ENCODE measurements around the gene SVIP.

Gene SVIP, protein sequence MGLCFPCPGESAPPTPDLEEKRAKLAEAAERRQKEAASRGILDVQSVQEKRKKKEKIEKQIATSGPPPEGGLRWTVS

DNA sequence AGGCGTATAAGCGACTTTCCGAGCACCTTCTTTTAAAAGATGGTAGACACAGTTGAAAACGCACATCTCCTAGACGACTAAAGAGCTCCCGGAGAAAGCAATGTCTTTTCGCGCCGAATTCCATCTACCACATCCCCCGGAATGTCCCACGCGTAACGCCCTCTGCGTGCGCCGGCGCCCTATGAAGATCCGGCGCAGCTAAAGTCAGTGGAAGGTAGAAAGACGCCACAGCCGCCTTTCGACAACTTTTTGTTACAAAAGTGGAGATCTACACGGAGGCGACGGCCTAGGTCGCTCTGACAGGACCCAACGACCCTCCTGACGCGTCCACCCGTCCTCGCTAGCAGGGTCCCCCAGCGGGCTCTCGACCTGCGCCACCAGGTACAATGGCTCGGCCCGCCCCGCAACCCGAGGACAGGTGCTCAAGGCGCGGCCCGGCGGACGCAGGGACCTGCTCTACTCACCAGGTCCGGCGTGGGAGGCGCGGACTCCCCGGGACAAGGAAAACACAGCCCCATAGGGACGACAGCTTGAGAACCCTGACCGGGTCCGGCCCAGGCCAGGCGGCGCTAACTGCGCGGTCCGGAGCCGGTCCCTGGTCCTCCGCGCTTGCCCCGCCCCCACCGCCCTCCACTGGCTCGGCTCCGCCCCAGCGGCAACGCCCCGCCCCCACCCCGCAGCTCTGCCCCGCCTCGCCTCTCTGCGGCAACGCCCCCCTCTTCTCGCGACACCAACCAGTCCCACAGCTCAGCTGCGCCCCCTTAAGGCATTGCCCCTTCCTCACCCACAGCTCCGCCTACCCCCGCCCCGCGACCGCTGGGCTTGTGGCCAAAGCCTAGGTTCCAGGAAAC is at the start of gene SVIP:
Gene SVIP (minus strand): TSS at position 571 of the 851 bp plus-strand sequence. CDS start 53 bp downstream, at position 518.
- DNase-seq = no peak

DNA sequence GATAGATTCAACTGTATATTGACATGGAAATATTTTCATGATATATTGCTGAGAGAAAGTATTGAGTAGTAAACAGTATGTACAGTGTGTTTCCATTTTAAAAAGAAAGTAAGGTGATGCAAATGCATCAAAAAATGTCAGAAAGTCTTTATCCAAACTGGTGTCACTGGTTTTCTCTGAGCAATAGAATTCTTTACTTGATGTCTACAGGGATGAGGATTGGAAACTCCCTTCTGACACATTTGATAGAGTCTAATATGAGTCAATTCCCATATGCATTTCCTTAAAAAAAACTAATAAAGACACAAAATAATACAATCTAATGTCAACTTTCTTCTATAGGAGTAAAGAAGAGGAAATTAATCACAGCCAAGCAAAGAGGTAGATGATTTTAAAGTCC is 49.0 kb upstream of the SVIP start:
- DNase-seq = no peak

DNA sequence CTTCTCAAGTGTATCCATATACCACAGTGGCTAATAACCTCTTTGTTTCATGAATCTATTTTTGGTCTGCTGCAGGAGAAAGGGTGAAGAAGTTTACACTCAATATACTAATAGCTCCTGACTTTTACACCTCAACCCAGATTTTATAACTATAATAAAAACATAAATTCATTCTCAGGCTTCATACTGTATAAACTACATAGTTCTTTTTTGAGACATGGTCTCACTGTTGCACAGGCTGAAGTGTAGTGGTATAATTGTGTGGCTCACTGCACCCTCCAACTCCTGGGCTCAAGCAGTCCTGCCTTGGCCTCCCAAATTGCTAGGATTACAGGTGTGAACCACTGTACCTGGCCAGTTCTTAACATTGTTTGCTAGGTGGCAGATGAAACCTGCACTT is 48.4 kb upstream of the SVIP start:
- no peak for DNase-seq

DNA sequence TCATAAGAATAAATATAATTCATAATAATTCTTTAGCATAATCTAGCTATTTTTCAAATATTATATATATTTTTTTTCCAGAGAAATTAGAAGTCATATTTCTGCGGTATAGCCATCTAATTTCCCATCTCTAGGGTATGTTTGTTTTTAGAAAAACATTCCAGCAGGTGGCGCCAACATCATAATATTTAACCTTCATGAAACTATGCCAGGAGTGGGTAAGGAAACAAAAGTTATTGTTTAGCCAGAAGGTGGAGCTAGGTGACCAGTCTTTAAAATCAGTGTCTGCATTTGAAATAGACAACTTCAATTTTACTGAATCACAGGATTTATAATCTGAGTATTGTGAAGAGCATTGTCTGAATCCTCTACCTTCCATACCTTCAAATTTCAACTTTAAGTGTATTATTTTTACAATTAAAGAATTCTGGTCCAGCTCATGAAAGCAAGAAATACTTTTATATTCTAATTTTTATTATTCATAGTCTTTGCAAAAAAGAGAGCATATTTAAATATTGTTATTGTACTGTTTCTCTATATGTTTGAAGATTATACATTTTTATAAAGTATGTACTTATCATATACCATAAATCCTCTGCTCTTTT is 46.4 kb upstream of the SVIP start:
- no peak for DNase-seq

DNA sequence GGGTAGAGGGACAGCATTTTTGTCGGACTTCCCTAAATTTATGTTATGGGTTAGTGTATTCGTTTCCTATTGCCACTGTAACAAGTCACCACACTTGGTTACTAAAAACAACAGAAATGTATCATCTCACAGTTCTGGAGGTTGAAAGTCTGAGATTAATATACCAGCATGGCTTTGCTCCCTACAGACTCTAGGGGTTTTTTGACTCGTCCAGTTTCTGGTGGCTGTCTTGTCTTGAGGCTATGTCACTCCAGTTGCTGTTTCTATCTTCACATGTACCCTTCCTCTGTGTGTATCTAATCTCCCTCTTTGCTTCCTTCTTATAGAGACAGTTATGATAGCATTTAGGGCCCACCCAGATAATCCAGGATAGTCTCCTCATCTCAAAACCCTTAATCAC is 39.7 kb upstream of the SVIP start:
- DNase-seq = no peak

DNA sequence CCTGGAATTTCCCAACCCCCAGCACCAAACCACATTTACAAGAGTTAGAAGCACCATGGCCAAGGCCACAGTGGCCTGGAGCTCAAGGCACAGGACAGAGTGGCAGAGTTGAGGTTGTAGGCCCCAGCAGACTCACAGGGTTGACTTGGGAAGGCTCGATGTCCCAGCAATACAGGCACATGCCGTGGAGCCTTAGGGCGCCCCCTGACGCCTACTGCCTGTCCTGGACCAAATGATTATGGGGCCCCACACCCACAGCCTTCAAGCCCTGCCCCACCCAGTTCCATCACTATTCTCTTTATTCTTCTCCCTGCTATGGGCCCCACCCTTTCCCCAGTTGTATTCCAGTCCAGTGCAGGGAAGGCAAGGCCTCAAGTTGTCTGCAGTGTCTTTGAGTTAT is 30.6 kb upstream of the SVIP start, which contains the start of gene CCDC179:
Gene CCDC179 (minus strand): TSS at position 234 of the 400 bp plus-strand sequence. CDS start 53 bp downstream, at position 181.
- DNase-seq = no peak

DNA sequence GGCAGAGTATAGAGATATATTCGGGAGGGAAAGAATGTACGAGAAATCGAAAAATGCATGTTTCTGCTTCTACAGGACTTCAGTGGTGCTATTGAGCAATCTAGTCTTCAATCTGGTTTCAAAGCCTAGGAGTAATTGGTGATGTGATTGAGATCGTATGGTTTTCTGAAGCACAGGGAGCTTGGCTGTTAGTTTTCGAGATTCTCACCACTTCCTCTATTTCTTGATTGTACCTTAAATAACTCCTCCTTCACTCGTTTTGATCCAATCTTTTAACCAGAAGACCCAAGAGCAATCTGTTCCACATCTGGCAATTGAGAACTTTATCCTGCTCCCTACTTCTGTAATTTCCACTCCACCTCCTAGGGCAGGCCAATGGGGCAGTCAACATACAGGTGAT is 30.2 kb upstream of the SVIP start:
- DNase-seq = no peak

DNA sequence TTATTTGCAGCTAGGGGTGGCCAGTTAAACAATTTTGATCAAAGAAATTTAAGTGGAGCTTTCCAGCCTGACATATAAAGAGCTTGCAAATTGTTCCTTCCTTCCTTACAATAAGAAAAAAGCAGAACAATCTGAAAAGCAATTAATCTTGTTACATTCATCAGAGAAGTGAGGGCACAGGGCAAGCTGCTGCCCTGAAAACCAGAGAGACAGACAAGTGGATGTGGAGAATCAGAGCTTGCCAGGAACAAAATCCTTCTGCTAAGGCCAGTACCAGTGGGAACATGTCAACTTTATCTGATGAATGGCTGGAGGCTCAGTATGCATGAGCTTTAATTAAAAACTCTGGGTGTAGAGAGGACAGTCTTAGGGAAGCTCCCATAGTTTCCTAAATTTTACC is 21.9 kb upstream of the SVIP start:
- DNase-seq = no peak

DNA sequence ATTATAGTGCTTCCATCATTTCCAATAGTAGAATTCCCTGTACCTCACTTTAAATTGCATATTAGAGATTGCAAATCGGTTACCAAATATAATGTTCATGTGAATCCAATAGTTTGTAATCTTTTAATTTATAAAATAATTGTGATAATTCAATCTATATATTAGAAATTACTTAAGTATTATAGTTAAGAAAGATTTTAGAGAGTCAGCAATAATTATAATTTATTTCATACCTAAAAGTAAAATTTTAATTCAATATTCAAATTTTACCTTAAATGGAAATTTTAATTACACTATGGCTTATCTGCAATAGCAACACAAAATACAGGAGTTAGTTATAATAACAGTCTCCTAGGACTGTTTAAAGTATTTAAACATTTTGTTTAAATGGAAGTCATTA is 17.1 kb upstream of the SVIP start:
- DNase-seq = no peak

DNA sequence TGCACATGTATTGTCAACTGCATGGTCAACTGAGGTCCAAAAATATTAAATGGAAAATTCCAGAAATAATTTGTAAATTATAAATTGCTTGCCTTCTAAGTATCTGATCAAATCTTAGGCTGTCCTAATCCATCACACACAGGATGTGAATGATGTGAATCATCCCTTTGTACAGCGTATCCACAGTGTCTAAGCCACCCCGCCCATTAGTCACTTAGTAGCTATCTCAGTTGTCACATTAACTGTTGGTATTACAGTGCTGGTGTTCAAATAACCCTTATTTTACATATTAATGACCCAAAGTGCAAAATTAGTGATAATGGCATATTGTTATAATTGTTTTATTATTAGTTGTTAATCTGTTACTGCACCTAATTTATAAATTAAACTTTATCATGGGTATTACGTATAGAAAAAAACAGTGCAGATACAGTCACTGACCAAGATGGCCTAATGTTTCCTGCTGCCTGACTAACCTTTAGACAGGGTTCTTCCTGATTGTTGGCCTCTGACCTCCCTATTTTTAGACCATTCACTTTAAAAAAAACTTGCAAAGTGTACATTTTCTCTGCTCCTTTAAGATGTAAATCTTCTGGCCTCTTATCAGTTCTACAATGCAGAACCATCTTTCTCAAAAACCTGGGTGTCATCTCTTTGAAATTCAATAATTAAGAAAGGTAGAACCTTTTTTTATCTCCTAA is 2.9 kb upstream of the SVIP start:
- no peak for DNase-seq

DNA sequence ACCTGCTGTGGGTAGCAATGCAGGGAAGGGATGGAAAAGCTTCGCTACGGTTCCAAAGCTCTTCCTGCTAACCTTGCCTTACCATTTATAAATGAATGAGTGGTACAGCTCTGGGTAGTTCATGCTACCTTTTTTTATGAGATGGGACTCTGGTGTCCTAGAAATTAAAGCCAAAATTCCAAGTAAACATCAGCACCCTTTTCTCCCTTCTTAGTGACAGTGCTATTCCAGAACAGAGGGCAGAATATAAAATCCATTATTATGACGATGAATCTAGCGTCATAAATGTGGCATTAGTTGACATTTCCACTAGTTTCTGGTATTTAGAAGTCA is 447 bp upstream of the SVIP start:
- no peak for DNase-seq

DNA sequence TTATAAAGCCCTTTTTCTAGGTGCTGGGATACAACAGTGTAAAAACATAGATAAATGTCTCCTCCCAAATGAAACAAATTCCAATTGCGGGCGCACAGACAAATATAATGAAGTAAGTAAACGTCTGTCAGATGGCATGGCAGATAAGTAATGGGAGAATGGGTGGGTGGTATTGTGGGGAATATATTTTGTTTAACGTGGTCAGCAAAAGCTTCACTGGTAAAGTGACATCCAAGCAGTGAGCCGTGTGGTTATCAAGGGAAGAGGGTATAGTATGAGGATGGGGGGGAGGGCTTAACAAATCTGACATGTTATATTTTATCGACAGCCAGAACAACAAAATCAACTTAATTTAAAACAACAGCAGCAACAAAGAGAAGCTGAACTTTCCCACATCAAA is 1.2 kb downstream of the SVIP start:
- DNase-seq = no peak

DNA sequence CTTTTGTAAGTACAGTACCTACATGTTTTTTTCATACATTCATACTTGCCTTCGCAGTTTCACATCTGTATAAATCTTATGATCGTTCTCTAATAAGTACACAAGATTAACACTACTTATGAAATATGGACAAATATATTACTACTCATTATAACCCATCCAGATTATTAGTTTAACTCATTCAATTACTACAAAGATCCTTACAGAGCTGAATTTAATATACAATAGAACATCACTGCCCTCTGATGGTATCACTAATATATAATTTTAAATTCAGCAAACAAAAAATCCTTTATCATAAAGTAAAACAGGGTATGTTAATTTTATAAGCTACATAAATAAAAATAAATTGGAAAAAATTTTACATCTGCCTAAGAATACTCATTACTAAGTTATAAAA is 7.4 kb downstream of the SVIP start:
- no peak for DNase-seq

DNA sequence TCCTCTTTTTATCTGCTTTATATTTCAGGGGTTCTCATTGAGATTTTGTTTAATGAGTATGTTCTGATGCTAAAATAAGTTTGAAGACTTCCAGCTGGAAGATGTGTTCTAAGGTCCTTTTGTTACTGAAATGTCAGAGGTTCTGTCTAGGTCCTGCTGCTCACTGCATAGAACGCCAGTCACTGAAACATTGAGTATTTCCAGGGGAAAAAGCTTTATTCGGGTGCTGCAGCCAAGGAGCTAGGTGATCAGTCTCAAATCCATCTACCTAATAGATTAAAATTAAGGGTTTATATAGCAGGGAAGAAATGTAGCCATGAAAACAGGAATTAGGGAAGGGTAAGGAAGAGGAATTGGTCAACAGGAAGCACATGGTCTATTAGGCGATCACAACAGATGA is 19.7 kb downstream of the SVIP start:
- no peak for DNase-seq

DNA sequence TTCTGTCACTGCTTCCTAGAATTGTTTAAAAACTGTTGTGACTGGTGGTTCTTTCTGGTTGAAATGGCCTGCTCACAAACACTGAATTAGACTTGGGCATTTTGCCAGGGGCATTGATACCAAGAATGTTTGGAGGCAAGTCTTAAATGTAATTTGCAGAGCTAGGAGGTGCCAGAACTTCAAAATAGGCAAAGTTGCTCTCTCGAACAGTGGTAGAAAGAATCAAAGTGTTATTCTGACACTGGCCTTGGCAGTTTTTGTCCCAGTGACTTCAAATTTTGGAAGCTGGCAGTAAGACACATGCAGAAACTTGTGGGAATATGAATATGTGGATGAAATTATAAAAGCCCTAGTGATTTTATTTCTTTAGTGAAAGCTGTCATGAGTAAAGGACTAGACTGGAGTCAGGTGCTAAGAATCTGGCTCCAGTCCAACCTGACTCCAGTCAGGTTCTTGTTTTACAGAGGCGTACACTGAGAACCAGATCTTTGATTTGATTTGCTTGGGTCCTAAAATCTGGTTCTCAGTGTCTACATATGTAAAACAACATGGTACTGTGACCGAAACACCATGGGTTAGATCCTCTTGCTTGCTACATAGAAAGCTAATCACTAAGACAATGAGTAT is 20.9 kb downstream of the SVIP start:
- DNase-seq = no peak

DNA sequence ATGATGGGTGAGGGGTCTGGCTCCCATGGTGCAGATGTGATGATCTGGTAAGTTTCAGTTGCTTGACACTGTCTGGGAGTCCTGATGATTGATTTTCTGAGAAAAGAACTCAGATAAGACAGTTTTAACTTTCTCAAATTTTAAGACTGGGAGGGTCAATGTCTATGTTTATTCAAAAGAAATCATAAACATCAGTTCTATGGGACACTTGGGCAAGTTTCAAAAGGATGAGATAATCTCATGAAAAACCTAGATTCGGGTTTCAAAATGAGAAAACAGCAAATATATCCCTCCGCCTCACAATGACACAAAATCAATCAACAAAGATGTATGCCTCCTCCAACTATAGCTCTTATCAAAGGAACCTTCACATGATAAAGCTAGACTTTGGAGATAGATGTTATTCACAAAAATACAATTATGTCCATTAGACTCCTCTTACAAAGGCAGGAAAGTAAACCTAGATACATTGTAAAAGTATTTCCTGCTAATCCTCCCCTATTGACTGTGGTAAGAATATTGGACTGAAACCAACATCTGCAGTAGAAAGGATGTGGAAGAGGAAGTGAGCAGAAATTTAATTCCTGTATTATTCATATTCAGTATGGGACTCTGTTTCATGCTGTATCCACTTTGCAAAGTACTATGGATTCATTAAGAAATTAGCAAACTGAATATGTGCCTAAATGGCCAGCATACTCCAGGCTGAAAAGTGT is 21.6 kb downstream of the SVIP start:
- no peak for DNase-seq

DNA sequence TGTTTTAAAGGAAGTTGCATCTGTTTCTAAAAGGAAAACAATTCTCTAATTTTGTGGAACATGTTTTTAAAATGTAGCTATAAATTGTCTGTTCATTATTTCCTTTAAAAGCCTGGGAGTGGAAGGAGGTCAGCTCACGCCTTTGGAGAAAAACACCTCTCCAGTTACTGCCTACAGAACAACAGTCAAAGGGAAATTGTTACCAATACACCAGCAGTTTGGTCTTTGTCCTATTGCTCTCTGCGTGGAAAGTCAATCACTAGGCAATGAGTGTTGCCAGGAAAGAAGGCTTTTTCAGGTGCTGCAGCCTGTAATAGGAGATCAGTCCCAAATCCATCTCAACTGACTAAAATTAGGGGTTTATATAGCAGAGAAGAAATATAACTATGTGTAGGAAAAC is 22.2 kb downstream of the SVIP start:
- DNase-seq = no peak

DNA sequence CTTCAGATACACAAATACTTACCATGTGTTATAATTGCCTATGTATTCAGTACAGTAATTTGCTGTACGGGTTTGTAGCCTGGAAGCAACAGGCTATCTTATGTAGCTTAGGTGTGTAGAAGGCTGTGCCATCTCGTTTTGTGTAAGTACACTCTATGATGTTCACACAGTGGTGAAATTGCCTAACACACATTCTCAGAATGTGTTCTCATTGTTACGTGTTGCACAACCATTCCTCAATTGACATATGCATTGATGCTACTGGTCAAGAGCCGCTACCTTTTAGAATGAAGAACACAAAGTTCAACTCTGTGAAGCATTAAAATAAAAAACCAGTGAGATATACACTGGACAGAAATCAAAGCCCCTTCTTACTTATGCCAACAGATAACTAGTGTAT is 26.7 kb downstream of the SVIP start:
- no peak for DNase-seq

DNA sequence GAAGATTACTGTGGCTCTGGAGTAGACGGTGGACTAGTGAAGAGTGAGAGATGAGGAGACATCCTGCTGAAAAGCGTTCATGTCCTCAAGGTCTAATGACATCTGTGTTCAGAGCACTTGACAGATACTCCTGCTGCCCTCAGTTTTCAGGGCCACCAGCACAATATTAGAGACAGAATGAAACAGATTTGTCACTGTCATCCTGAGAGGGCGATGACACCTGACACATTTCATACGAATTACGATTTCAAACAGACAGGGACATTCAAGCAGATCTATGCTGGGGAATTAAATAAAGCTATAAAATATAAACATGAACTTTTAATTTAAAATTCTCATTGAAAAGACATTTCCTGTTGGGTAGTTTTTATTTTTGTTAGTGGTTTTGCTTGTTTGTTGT is 29.1 kb downstream of the SVIP start:
- no peak for DNase-seq

DNA sequence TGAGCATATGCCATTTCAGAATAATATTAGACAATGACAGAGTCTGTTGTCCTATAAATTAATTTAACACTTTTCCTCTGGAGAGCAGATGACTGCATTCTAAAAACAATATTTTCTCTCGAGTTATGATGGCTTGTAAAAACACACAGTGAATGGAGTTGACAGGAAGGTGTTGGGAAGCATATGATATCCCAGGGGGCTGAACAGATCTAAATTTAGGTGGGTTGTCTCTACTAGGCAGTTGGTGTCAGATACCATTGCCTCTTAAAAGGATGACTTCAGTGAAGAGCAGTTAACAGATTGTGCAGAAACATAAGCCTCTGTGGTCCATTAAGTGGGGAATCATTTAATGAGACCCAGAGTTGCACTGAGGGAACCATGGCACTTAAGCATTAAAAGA is 30.7 kb downstream of the SVIP start:
- no peak for DNase-seq

DNA sequence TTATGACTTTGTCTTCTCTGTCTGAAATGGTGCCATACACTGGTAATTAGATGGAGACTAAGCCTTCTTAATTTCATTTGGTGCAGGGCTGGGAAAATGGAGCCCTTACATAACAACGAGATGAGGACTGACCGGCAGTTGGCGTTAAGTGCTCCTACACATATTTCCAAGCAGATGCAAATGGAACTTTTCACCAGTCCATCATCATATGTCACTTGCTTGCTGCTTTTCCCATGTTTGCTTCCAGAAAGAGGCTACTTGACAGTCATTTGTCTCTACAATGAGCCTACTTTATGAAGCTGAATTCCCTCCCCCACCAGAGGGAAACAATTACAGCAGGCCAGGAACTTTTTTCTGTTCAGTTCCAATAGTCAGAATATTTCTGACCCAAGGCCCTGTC is 32.6 kb downstream of the SVIP start:
- no peak for DNase-seq

DNA sequence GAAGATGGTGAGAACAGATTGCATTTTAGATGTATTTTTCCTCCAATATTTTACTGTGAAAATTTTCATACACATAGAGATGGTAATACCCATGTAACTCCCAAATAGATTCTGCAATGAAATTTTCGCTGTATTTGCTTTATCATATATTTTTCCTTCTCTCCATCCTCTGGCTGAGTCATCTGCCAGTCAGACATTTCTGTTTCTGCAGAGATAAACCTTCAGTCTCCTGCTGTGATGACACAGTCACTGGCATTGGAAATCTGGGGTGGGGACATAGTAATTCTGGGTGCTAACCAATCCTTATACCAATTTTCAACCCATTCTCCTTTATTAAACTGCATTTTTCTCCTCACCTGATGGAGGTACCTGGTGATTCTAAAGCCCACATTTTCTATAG is 33.7 kb downstream of the SVIP start:
- DNase-seq = no peak

DNA sequence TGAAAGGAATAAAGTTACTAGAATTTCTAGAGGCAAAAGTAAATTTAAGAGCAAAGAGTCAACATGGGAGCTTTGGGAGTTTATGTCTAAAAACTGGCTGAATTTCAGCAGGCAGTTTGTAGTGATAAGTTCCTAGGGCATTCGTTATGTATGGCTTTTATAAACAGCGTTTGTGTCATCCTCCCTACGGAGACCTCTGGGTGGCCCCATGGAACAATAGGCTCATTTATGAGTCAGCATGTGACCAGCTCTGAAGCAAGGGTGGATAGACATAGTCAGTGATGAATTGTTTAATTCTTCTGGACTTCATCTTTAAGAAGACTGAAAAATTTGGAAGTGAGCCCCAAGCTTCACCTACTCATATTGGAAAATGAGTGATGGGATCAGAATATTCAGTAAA is 37.1 kb downstream of the SVIP start:
- DNase-seq = no peak

All from SIG-M5 (cell line).